ENCODE measurements around the gene FAM89B.

Gene FAM89B

GRCh38 chr11:65610404-65610803 is 38.1 kb downstream of the FAM89B start:
- DNase-seq (ENCODE audit: low spot score) (no peak), ATAC-seq (ENCODE audit: low read depth) (no peak)
- H3K4me3 ChIP-seq (ENCODE audit: severe bottlenecking) = no peak overlapping the region
- TF ChIP-seq, protein P1, sequence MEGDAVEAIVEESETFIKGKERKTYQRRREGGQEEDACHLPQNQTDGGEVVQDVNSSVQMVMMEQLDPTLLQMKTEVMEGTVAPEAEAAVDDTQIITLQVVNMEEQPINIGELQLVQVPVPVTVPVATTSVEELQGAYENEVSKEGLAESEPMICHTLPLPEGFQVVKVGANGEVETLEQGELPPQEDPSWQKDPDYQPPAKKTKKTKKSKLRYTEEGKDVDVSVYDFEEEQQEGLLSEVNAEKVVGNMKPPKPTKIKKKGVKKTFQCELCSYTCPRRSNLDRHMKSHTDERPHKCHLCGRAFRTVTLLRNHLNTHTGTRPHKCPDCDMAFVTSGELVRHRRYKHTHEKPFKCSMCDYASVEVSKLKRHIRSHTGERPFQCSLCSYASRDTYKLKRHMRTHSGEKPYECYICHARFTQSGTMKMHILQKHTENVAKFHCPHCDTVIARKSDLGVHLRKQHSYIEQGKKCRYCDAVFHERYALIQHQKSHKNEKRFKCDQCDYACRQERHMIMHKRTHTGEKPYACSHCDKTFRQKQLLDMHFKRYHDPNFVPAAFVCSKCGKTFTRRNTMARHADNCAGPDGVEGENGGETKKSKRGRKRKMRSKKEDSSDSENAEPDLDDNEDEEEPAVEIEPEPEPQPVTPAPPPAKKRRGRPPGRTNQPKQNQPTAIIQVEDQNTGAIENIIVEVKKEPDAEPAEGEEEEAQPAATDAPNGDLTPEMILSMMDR (IDR thresholded peaks at IDR 0.05; ENCODE audit: poor library complexity, severe bottlenecking) = no peak
- H3K27me3 ChIP-seq (ENCODE audit: insufficient read depth, poor library complexity, severe bottlenecking) = no peaks in the 10 kb centered on the region
- no peaks in the 10 kb centered on the region for H3K9me3 ChIP-seq (ENCODE audit: severe bottlenecking)
- no peak overlapping the region for H3K27ac ChIP-seq (ENCODE audit: poor library complexity, severe bottlenecking)
- H3K36me3 ChIP-seq (ENCODE audit: low read depth) = peaks cover 20% of the 10 kb centered on the region
- H3K4me1 ChIP-seq (ENCODE audit: insufficient read depth, poor library complexity, severe bottlenecking) = no peaks in the 10 kb centered on the region

DNA sequence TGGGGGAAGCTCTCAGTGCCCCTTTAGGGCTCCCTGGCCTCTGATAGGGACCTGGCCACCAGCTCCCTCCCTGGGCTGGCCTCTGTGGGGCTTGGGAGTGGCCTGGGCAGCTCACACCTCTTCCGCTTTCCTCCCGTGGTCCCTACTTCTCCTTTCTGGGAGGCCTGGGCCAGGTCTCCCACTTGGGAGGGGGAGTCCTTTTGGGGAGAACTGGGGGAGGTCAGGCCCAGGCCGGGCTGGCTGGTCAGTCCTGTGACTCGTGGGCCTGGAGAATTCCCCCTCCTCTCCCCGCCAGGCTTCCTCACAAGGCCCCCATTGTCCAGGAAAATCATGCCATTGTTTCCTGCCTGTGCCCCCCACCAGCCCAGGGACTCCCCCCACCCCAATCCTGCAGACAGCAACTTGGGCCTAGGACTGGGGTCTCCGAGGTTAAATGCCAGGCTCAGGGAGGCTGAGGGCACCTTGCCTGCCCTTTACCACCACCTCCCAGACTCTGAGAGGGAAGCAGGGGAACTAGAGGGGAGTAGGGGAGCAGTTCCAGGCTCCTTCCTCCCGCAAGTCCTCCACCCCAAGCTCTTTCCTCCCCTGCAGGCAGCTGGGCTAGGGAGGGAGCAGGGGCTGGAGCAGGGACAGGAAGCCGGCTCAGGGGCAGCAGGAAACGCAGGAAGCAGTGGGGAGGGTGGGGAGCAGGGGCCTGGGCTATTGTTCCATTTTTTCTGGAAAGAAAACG is 38.9 kb downstream of the FAM89B start:
- TF ChIP-seq, protein P1 (IDR thresholded peaks at IDR 0.05; ENCODE audit: poor library complexity, severe bottlenecking) = no peak
- DNase-seq (ENCODE audit: low spot score) = no peak
- peaks cover 12% of the 10 kb centered on the region for H3K36me3 ChIP-seq (ENCODE audit: low read depth)
- no peak overlapping the region for H3K4me3 ChIP-seq (ENCODE audit: severe bottlenecking)
- H3K27ac ChIP-seq (ENCODE audit: poor library complexity, severe bottlenecking) = no peak overlapping the region
- no peaks in the 10 kb centered on the region for H3K27me3 ChIP-seq (ENCODE audit: insufficient read depth, poor library complexity, severe bottlenecking)
- H3K9me3 ChIP-seq (ENCODE audit: severe bottlenecking) = no peaks in the 10 kb centered on the region
- H3K4me1 ChIP-seq (ENCODE audit: insufficient read depth, poor library complexity, severe bottlenecking) = no peaks in the 10 kb centered on the region
- no peak for ATAC-seq (ENCODE audit: low read depth)

DNA sequence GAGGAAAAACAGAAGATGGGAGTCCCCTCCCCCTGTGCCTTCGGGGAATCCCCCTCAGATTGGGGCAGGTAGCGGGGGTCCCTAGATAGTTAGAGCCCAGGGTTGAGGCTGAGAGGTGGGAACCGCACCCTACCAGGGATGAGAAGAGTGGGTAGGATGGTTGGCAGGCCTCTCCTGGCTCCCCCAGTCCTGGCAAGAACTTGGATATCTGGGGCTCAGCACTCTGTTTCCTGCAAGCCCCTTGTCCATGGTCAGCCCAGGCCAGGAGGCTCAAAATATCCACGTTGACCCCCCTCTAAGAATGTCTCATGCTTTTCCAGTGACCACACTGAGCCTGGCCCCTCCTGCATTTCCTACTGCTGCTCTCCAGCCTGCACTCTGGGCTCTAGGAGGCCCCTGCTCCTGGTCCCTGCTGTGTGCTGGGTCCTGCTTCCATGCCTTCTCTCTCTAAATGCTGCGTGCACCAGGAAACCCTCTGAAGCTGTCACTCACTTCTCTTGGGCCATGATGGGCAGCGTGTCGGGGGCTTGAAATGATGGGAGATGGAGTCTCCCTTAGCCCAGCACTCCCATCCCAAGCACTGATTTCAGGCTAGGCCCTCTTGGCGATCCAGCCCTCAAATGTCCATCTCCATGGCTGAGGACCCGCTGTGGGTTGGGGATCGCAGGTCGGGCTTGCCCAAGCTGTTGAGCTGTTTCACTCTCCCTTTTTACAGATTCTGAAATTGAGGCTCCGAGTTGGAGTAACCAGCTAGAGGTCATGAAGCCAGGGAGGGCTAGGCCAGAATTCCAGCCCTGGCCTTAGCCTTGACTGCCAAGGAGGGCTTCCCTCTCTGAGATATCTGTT is 39.6 kb downstream of the FAM89B start:
- H3K27ac ChIP-seq (ENCODE audit: poor library complexity, severe bottlenecking) = no peak overlapping the region
- ATAC-seq (ENCODE audit: low read depth) = no peak
- no peak for DNase-seq (ENCODE audit: low spot score)
- H3K36me3 ChIP-seq (ENCODE audit: low read depth) = peaks cover 4% of the 10 kb centered on the region; the same call in 1 of the 2 replicates
- no peaks in the 10 kb centered on the region for H3K9me3 ChIP-seq (ENCODE audit: severe bottlenecking)
- H3K4me1 ChIP-seq (ENCODE audit: insufficient read depth, poor library complexity, severe bottlenecking) = no peaks in the 10 kb centered on the region
- no peaks in the 10 kb centered on the region for H3K27me3 ChIP-seq (ENCODE audit: insufficient read depth, poor library complexity, severe bottlenecking)
- H3K4me3 ChIP-seq (ENCODE audit: severe bottlenecking) = no peak overlapping the region
- TF ChIP-seq, protein P1 (IDR thresholded peaks at IDR 0.05; ENCODE audit: poor library complexity, severe bottlenecking) = no peak

GRCh38 chr11:65612691-65613090 is 40.4 kb downstream of the FAM89B start:
- H3K4me3 ChIP-seq (ENCODE audit: severe bottlenecking) = peak overlapping the region; percentile 54
- TF ChIP-seq, protein P1 (IDR thresholded peaks at IDR 0.05; ENCODE audit: poor library complexity, severe bottlenecking) = no peak
- ATAC-seq (ENCODE audit: low read depth) (no peak), DNase-seq (ENCODE audit: low spot score) (no peak)
- no peaks in the 10 kb centered on the region for H3K4me1 ChIP-seq (ENCODE audit: insufficient read depth, poor library complexity, severe bottlenecking)
- H3K27me3 ChIP-seq (ENCODE audit: insufficient read depth, poor library complexity, severe bottlenecking) = no peaks in the 10 kb centered on the region
- 0 out of 2 replicates have a peak, but pooled peaks cover 4% of the 10 kb centered on the region for H3K36me3 ChIP-seq (ENCODE audit: low read depth)
- H3K9me3 ChIP-seq (ENCODE audit: severe bottlenecking) = no peaks in the 10 kb centered on the region
- H3K27ac ChIP-seq (ENCODE audit: poor library complexity, severe bottlenecking) = peak overlapping the region; percentile 81
